NCI-H1105 treated with DMSO at 0.1 percent for 48 hours (cell line): ENCODE results near the gene SLC39A13.

ENCODE experiments used
- DNase-seq: peaks from one replicate; lab custom pipeline; 2025; lab: John Stamatoyannopoulos, UW

Gene SLC39A13

GRCh38 chr11:47407746-47408590 lies at the start of gene SLC39A13:
Gene SLC39A13, plus strand, starts transcription at chr11:47408590. Its CDS starts 1,505 bp downstream, at chr11:47410095.
- peak; percentile 87 for DNase-seq

GRCh38 chr11:47358731-47359051 lies 49.7 kb upstream of the SLC39A13 start:
- DNase-seq, result no peak

- DNase-seq, result no peak
These were observed 49.2 kb upstream of the SLC39A13 start for GRCh38 chr11:47359162-47359561.

- no peak for DNase-seq
These were observed 48.8 kb upstream of the SLC39A13 start for GRCh38 chr11:47359586-47359985.

GRCh38 chr11:47360341-47360740 lies 48.0 kb upstream of the SLC39A13 start:
- no peak for DNase-seq

- no peak for DNase-seq
These were observed 47.0 kb upstream of the SLC39A13 start for GRCh38 chr11:47361419-47361818.

GRCh38 chr11:47366020-47366490 lies 42.3 kb upstream of the SLC39A13 start:
- no peak for DNase-seq

GRCh38 chr11:47369676-47370075 lies 38.7 kb upstream of the SLC39A13 start:
- no peak for DNase-seq

GRCh38 chr11:47372422-47372821 lies 36.0 kb upstream of the SLC39A13 start:
- DNase-seq, result no peak

- DNase-seq, result peak; percentile 48
These were observed 34.3 kb upstream of the SLC39A13 start for GRCh38 chr11:47373876-47374719.

- DNase-seq, result no peak
These were observed 33.7 kb upstream of the SLC39A13 start for GRCh38 chr11:47374720-47375019.

GRCh38 chr11:47375020-47375419 lies 33.4 kb upstream of the SLC39A13 start:
- no peak for DNase-seq

- no peak for DNase-seq
These were observed 32.8 kb upstream of the SLC39A13 start for GRCh38 chr11:47375546-47376085.

- no peak for DNase-seq
These were observed 32.3 kb upstream of the SLC39A13 start for GRCh38 chr11:47376107-47376524.

GRCh38 chr11:47376525-47377371 lies 31.6 kb upstream of the SLC39A13 start:
- no peak for DNase-seq

- DNase-seq, result no peak
These were observed 30.8 kb upstream of the SLC39A13 start for GRCh38 chr11:47377571-47378009.

GRCh38 chr11:47378010-47378835 lies 30.2 kb upstream of the SLC39A13 start, which contains the start of gene SPI1:
Gene SPI1, minus strand, starts transcription at chr11:47378547. Its CDS starts 194 bp downstream, at chr11:47378353.
- no peak for DNase-seq

- DNase-seq, result no peak
These were observed 29.6 kb upstream of the SLC39A13 start for GRCh38 chr11:47378836-47379170.

- DNase-seq, result no peak
These were observed 29.1 kb upstream of the SLC39A13 start for GRCh38 chr11:47379317-47379716.

GRCh38 chr11:47380078-47380477 lies 28.3 kb upstream of the SLC39A13 start:
- DNase-seq, result no peak

GRCh38 chr11:47383071-47383470 lies 25.3 kb upstream of the SLC39A13 start:
- no peak for DNase-seq
